Testis (tissue), 3 donors: ENCODE data around the gene PIK3R2. TPM values are rescaled to one million over a fixed set of nuclear protein-coding genes. Genes with fewer than 3 reads are reported as not detected.
"Not testable (repeated sequence)": the region's sequence is repeated elsewhere in the genome, so short reads cannot be mapped to it uniquely, and the experiment has no call there.

Experiments used
- DNase-seq: peaks from one replicate; pipeline ENCODE4 v3.0.0-alpha.2; 2019
- H3K27ac ChIP-seq, 2 donors: fragments of 200-600 bp; sonication (generic); one replicate each; pipeline ENCODE4 v1.5.1; 2019
- H3K27me3 ChIP-seq: fragments of 200-600 bp; sonication (generic); one replicate; pipeline ENCODE4 v1.5.1; 2019
- H3K36me3 ChIP-seq: fragments of 200-600 bp; sonication (generic); one replicate; pipeline ENCODE4 v1.5.1; 2017; ENCODE audit warnings: low read depth; ENCODE audit errors: missing control alignments
- H3K4me1 ChIP-seq: fragments of 200-600 bp; sonication (generic); one replicate; pipeline ENCODE4 v1.5.1; 2019
- H3K4me3 ChIP-seq, 2 donors: fragments of 200-600 bp; sonication (generic); one replicate each; pipeline ENCODE4 v1.5.1; 2017 to 2019
- H3K9me3 ChIP-seq: fragments of 200-600 bp; sonication (generic); one replicate; pipeline ENCODE4 v1.5.1; 2017
- CTCF ChIP-seq, 3 experiments: fragments of 450-650 bp in 2 of 3; fragments of 200-600 bp in 1 of 3; sonication (generic) in 1 of 3; IDR thresholded peaks; one replicate each; pipeline ENCODE4 v1.5.1; 2016 to 2019; ENCODE audit warnings: antibody characterized with exemption in 3 of 3, mild to moderate bottlenecking in 2 of 3, moderate library complexity in 1 of 3
- POLR2A ChIP-seq: fragments of 450-650 bp; IDR thresholded peaks from one replicate; pipeline ENCODE4 v1.6.1; 2017; ENCODE audit warnings: antibody characterized with exemption, mild to moderate bottlenecking, moderate library complexity
- WGBS, 2 donors: methylation state at CpG; one replicate each; pipeline ENCODE4 v1.1.5; 2018; 5-methylcytosine and 5-hydroxymethylcytosine counted together
- intact Hi-C: fragments of 100-400 bp; cut with DNase I; formaldehyde crosslinking; loops from one replicate; pipeline ENCODE4 v1.15.1; 2023; ENCODE audit warnings: low total_unique reads
- polyA plus RNA-seq: library from polyadenylated mRNA; stranded (reverse); fragments of 350-450 nt; fragmentation: Illumina TruSeq; extraction: RNeasy Lipid Tissue Mini Kit (QIAGEN cat#74804); gene quantifications from one replicate; pipeline ENCODE4 v1.2.3, GENCODE V29; 2014; ENCODE audit warnings: low read depth, low replicate concordance; ENCODE audit not compliant: insufficient read depth
- total RNA-seq, 2 donors: library from RNA; depleted of rRNA; stranded (reverse); fragments of >200 nt; gene quantifications; one replicate each; pipeline ENCODE4 v1.2.3, GENCODE V29; 2016

PIK3R2 gene
- total and polyA plus RNA-seq, 3 donors from 2014 or later, result 21.0 to 94.3 (median 87.6) TPM

GRCh38 chr19:18206018-18206417 lies 53.1 kb downstream of the PIK3R2 start:
- no peaks in the 10 kb centered on the region for H3K9me3 ChIP-seq
- WGBS, 2 donors, result 49 to 65% methylated on average over 12 of the region's 12 CpGs
- TF ChIP-seq POLR2A (no peak), CTCF (IDR thresholded peaks at IDR 0.05) (no peak)
- no peaks in the 10 kb centered on the region for H3K36me3 ChIP-seq
- peaks cover 10% of the 10 kb centered on the region for H3K4me1 ChIP-seq
- no peaks in the 10 kb centered on the region for H3K27me3 ChIP-seq
- H3K4me3 ChIP-seq, result no peak overlapping the region
- intact Hi-C loops, result no loop called here
- no peak for DNase-seq
- H3K27ac ChIP-seq, result peak overlapping the region; percentile 97 to 98

DNA sequence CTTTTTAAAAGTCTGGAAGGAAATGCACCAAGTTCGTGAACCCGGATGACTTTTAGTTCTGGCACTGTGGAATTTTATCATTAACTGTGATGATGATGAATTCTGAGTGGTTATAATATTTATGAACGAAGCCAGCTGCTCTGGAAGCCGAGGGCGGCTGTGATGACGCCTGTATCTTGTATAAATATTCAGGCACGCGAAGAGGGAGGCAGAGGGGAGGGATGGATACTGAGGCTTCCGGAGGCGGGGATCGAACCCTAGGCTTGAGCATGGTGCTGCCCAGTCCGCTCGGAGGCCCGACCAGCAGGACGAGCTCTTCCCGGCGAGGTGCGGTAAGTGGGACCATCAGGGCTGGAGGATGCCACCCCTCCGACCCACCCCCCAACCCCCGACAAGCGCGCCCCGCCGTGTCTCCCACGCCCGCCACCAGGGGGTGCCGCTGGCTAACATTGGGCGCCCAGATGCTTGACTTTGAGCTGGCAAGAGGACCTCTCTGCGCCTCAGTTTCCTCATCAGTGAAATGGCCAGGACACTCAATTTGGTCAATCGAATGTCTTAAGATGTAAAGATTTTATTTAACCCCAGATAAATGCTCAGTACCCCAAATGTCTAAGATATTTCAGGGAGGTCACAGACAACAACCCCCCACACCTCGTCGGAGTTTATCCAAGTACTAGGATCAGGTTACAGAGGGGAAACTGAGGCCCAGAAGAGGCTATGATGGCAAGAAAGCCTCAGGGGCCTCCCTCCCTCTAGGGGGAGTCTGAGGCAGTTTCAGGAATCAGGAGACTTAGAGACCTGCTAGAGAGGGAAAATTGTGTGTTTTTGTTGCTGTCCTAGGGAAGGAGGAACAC lies 55.4 kb downstream of the PIK3R2 start:
- no peak overlapping the region for H3K4me3 ChIP-seq
- 19 to 26% methylated on average over 21 to 32 of the region's 32 CpGs for WGBS, 2 donors
- no peaks in the 10 kb centered on the region for H3K36me3 ChIP-seq
- TF ChIP-seq CTCF (IDR thresholded peaks at IDR 0.05) (peak in 1 of 3 experiments; percentile 61), POLR2A (no peak)
- intact Hi-C loops, result no loop called here
- H3K27me3 ChIP-seq, result no peaks in the 10 kb centered on the region
- H3K27ac ChIP-seq, result peak overlapping the region; percentile 11 to 25
- DNase-seq, result peak; percentile 63
- peaks cover 4% of the 10 kb centered on the region for H3K4me1 ChIP-seq
- no peaks in the 10 kb centered on the region for H3K9me3 ChIP-seq

DNA sequence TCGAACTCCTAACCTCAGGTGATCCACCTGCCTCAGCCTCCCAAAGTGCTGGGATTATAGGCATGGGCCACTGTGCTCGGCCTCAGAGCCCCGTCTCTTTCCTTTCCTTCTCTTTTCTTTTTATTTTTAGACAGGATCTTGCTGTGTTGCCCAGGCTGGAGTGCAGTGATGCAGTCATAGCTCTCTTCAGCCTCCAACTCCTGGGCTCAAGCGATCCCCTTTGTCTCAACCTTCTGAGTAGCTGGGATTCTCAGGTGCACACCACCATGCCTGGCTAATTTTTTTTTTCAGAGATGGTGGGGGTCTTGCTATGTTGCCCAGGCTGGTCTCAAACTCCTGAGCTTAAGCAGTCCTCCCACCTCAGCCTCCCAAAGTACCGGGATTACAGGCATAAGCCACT lies 56.9 kb downstream of the PIK3R2 start:
- intact Hi-C loops, DNase-seq, H3K4me1 ChIP-seq, H3K27ac ChIP-seq, H3K27me3 ChIP-seq, H3K36me3 ChIP-seq, H3K4me3 ChIP-seq, H3K9me3 ChIP-seq: not testable (repeated sequence)
- 89 to 90% methylated on average over 5 of the region's 5 CpGs for WGBS, 2 donors

GRCh38 chr19:18211683-18212082 lies 58.7 kb downstream of the PIK3R2 start:
- intact Hi-C loops, result no loop called here
- Histone ChIP-seq H3K9me3 (no peaks in the 10 kb centered on the region), H3K27me3 (no peaks in the 10 kb centered on the region), H3K4me3 (no peak overlapping the region), H3K27ac (no peak overlapping the region), H3K4me1 (no peaks in the 10 kb centered on the region), H3K36me3 (no peaks in the 10 kb centered on the region)
- no peak for TF ChIP-seq POLR2A
- TF ChIP-seq CTCF (IDR thresholded peaks at IDR 0.05), result no peak
- WGBS, 2 donors, result 86 to 88% methylated on average over 11 to 14 of the region's 14 CpGs
- no peak for DNase-seq

DNA sequence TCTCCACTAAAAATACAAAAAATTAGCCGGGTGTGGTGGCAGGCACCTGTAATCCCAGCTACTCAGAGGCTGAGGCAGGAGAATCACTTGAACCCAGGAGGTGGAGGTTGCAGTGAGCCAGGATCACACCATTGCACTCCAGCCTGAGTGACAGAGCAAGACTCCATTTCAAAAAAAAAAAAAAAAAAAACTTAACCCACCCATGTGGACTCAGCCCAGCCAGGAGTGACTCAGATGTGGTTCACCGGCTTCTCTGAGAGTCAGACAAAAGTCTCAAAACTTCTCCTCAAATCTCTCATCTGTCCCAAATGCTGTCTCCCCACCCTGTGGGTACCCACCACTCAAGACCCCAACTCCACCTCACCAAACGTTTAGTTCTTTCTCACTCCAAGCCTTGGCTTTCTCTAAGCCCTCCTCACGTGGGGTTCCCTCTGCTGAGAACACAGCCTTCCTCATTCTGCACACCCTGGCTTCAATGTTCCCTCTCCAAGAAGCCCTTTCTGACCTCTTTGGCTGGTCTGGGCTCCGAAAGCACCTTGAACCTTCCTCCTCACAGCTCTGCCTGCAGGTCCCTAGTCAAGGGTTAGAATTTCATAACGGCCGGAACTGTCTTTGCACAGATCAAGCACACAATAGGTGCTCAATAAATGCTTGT lies 61.9 kb downstream of the PIK3R2 start:
- H3K27me3 ChIP-seq, result no peaks in the 10 kb centered on the region
- intact Hi-C loops, result no loop called here
- WGBS, 2 donors, result 49 to 54% methylated on average over 7 of the region's 7 CpGs
- H3K27ac ChIP-seq, result peak overlapping the region in 1 of 2 donors; percentile 39
- no peaks in the 10 kb centered on the region for H3K9me3 ChIP-seq
- H3K4me3 ChIP-seq, result no peak overlapping the region
- H3K4me1 ChIP-seq, result no peaks in the 10 kb centered on the region
- TF ChIP-seq CTCF (IDR thresholded peaks at IDR 0.05), result no peak
- TF ChIP-seq POLR2A, result no peak
- DNase-seq, result no peak
- H3K36me3 ChIP-seq, result no peaks in the 10 kb centered on the region
